B cell (primary cell): ENCODE measurements around the gene RPS14. TPM values are rescaled to one million over a fixed set of nuclear protein-coding genes. Genes with fewer than 3 reads are reported as not detected.
A peak's percentile ranks its signal among the peaks of the same experiment; 100 is the strongest.

Experiments
- ATAC-seq: fragments of 200-7000 bp; cut with Tn5 transposase; one replicate; pipeline ENCODE4 v1.10.0; 2021; ENCODE audit warnings: low read depth, mild to moderate bottlenecking, moderate number of reproducible peaks, moderate library complexity
- CTCF ChIA-PET: fragments of 350-600 bp; sonication (Branson Sonifier 250); formaldehyde crosslinking; loops from one replicate; lab custom pipeline; 2021; ENCODE audit warnings: antibody characterized with exemption, inconsistent platforms; lab: Charles Lee
- POLR2A ChIA-PET: fragments of 350-600 bp; sonication (Branson Sonifier 250); formaldehyde crosslinking; loops from one replicate; lab custom pipeline; 2021; ENCODE audit warnings: antibody characterized with exemption; lab: Charles Lee
- DNase-seq: peaks from one replicate; pipeline ENCODE4 v3.0.0; 2013
- H2AFZ ChIP-seq: 2 replicates; pipeline ENCODE4 v1.6.1; 2012; ENCODE audit warnings: mild to moderate bottlenecking, low read depth, low read length; ENCODE audit not compliant: insufficient read depth, poor library complexity, severe bottlenecking
- H3K27ac ChIP-seq, 2 donors: 1 replicate in 1 of 2; 2 replicates in 1 of 2; pipeline ENCODE4 v1.5.1; 2012 to 2013; ENCODE audit warnings: low read length in 2 of 2, mild to moderate bottlenecking in 2 of 2, moderate library complexity in 1 of 2
- H3K27me3 ChIP-seq, 4 experiments: fragments of 200-600 bp in 1 of 4; sonication (generic) in 1 of 4; replicated peaks in 1 of 4; 1 replicate in 2 of 4; 2 replicates in 2 of 4; pipeline versions ENCODE4 v1.6.1 to v1.7.0; 2013 to 2016; ENCODE audit warnings: low read length in 3 of 4, mild to moderate bottlenecking in 2 of 4, mixed read lengths in 1 of 4, moderate library complexity in 1 of 4; ENCODE audit not compliant: insufficient read depth in 4 of 4, control insufficient read depth in 3 of 4; ENCODE audit errors: control extremely low read depth in 1 of 4
- H3K36me3 ChIP-seq, 2 experiments: replicated peaks in 1 of 2; 1 replicate in 1 of 2; 2 replicates in 1 of 2; pipeline versions ENCODE4 v1.6.1 to v1.7.1; 2013; ENCODE audit warnings: low read length in 1 of 2; ENCODE audit not compliant: insufficient read depth in 2 of 2, control insufficient read depth in 1 of 2; ENCODE audit errors: control extremely low read depth in 1 of 2, extremely low read depth in 1 of 2
- H3K4me1 ChIP-seq, 2 donors: fragments of 200-600 bp in 1 of 2; sonication (generic) in 1 of 2; 1 replicate in 1 of 2; 2 replicates in 1 of 2; pipeline versions ENCODE4 v1.5.1 to v1.6.1; 2013 to 2017; ENCODE audit warnings: low read length in 2 of 2; ENCODE audit not compliant: control insufficient read depth in 2 of 2, insufficient read depth in 2 of 2
- H3K4me2 ChIP-seq: replicated peaks from 2 replicates; pipeline ENCODE3; 2012; ENCODE audit warnings: mild to moderate bottlenecking, low read depth, low read length; ENCODE audit not compliant: poor library complexity, severe bottlenecking
- H3K4me3 ChIP-seq, 5 experiments: fragments of 200-600 bp in 1 of 5; sonication (generic) in 1 of 5; 1 replicate in 3 of 5; 2 replicates in 2 of 5; pipeline versions ENCODE4 v1.5.1 to v1.7.0; 2011 to 2016; ENCODE audit warnings: low read length in 4 of 5, mild to moderate bottlenecking in 4 of 5, low read depth in 2 of 5, control low read depth in 1 of 5, moderate library complexity in 1 of 5; ENCODE audit not compliant: insufficient read depth in 1 of 5; ENCODE audit errors: control extremely low read depth in 1 of 5, extremely low read depth in 1 of 5
- H3K79me2 ChIP-seq: fragments of 200-600 bp; sonication (generic); one replicate; pipeline ENCODE4 v1.6.0; 2016; ENCODE audit warnings: low read length; ENCODE audit not compliant: control insufficient read depth, insufficient read depth
- H3K9ac ChIP-seq: fragments of 200-600 bp; sonication (generic); 2 replicates; pipeline ENCODE4 v1.6.1; 2017; ENCODE audit warnings: mild to moderate bottlenecking, low read length, moderate library complexity
- H3K9me3 ChIP-seq, 3 donors: one replicate each; pipeline versions ENCODE4 v1.6.1 to v1.7.1; 2013; ENCODE audit warnings: low read length in 2 of 3; ENCODE audit not compliant: control insufficient read depth in 2 of 3, insufficient read depth in 1 of 3; ENCODE audit errors: control extremely low read depth in 1 of 3
- H4K20me1 ChIP-seq: 2 replicates; pipeline ENCODE4 v1.6.0; 2012; ENCODE audit warnings: mild to moderate bottlenecking, low read length; ENCODE audit not compliant: insufficient read depth, control insufficient read depth, poor library complexity, severe bottlenecking
- H3K27ac Mint-ChIP-seq: one replicate; pipeline ENCODE4 v1.8.0; 2021; ENCODE audit warnings: mixed read lengths
- H3K27me3 Mint-ChIP-seq: one replicate; pipeline ENCODE4 v1.8.0; 2021; ENCODE audit warnings: mixed read lengths
- H3K4me1 Mint-ChIP-seq: one replicate; pipeline ENCODE4 v1.8.0; 2021; ENCODE audit warnings: mixed read lengths
- H3K4me3 Mint-ChIP-seq: one replicate; pipeline ENCODE4 v1.8.0; 2021; ENCODE audit warnings: mixed read lengths
- H3K9me3 Mint-ChIP-seq: one replicate; pipeline ENCODE4 v1.8.0; 2022; ENCODE audit warnings: mixed read lengths; ENCODE audit not compliant: insufficient read depth
- CTCF ChIP-seq: fragments of 200-600 bp; IDR thresholded peaks from one replicate; pipeline ENCODE4 v1.8.0; 2022; ENCODE audit warnings: antibody characterized with exemption, mild to moderate bottlenecking
- EZH2 ChIP-seq: IDR thresholded peaks from 2 replicates; pipeline ENCODE4 v1.6.1; 2012; ENCODE audit warnings: borderline replicate concordance, low read depth, mild to moderate bottlenecking, moderate library complexity, low read length; ENCODE audit not compliant: insufficient read depth, poor library complexity, severe bottlenecking
- WGBS: methylation state at CpG from one replicate; pipeline ENCODE4 v1.1.5; 2013; ENCODE audit warnings: missing lambda C conversion rate; ENCODE audit not compliant: insufficient coverage; 5-methylcytosine and 5-hydroxymethylcytosine counted together
- intact Hi-C: fragments of 100-400 bp; cut with micrococcal nuclease; formaldehyde crosslinking; loops from one replicate; pipeline ENCODE4 v1.10.0; 2022
- polyA plus RNA-seq: library from polyadenylated mRNA; depleted of rRNA; stranded (reverse); fragments of >200 nt; gene quantifications from 2 replicates; pipeline ENCODE4 v1.2.3, GENCODE V29; 2012
- total RNA-seq, 2 donors: library from RNA; stranded (reverse); fragments of 120-200 nt in 1 of 2; gene quantifications; 1 replicate in 1 of 2; 2 replicates in 1 of 2; pipeline versions ENCODE4 v1.2.3 to v1.2.4, GENCODE V29; 2013 to 2022

The RPS14 gene
- total and polyA plus RNA-seq, 2 donors (not counting 1 experiment from before 2014, with no cell fraction given): 3,740 to 6,881 TPM

- no peak overlapping the region for H3K9ac ChIP-seq
- peak overlapping the region; percentile 50 for H3K4me2 ChIP-seq
- H3K27ac ChIP-seq: peak overlapping the region; percentile 38 to 99
- peaks cover 33 to 70% of the 10 kb centered on the region in 2 donors for H3K4me1 ChIP-seq
- Mint-ChIP-seq H3K4me3 (peak overlapping the region; percentile 57), H3K9me3 (no peaks in the 10 kb centered on the region), H3K4me1 (peaks cover 70% of the 10 kb centered on the region), H3K27me3 (no peaks in the 10 kb centered on the region), H3K27ac (peak overlapping the region; percentile 81)
- H2AFZ ChIP-seq: no peak overlapping the region
- intact Hi-C loops: no loop called here
- H3K9me3 ChIP-seq: peaks cover 0 to 3% (median 0%) of the 10 kb centered on the region in 3 donors
- TF ChIP-seq CTCF (no peak), EZH2 (no peak)
- no peak for ATAC-seq
- peaks cover 51% of the 10 kb centered on the region for H3K79me2 ChIP-seq
- DNase-seq: peak; percentile 57
- CTCF ChIA-PET: interaction anchor here (1.2 to 15.8 kb wide), 4 partner anchors 8 to 45 kb away, joined by 3 to 396 read pairs (median 10); partner anchors contain the start of gene RPS14
- POLR2A ChIA-PET: interaction anchor here (0.9 to 15.5 kb wide), 7 partner anchors 8 to 44 kb away, joined by 3 to 286 read pairs (median 7); partner anchors contain the start of genes CD74 and RPS14
- H3K4me3 ChIP-seq: peak overlapping the region in 1 of 5 experiments; percentile 11
- peaks cover 9 to 98% of the 10 kb centered on the region in 2 experiments for H3K36me3 ChIP-seq
- H4K20me1 ChIP-seq: peaks cover 100% of the 10 kb centered on the region
- 88% methylated on average over 9 of the region's 9 CpGs for WGBS
- no peaks in the 10 kb centered on the region for H3K27me3 ChIP-seq
Measured at GRCh38 chr5:150404941-150405816, 44.4 kb downstream of the RPS14 start.
